Measurements from ENCODE around the gene PPP1R9A. TPM values are rescaled to one million over a fixed set of nuclear protein-coding genes. Genes with fewer than 3 reads are reported as not detected.
A peak's percentile ranks its signal among the peaks of the same experiment; 100 is the strongest.

The PPP1R9A gene
- total RNA-seq (2014; rRNA removed) = 5.9 and 9.5 TPM in 2 replicates
- Bru-seq, nascent RNA = percentile 71 among the genes with signal in this experiment
- percentile 61 among the genes with signal in this experiment for BruChase-seq, experiment 1, labeled RNA remaining after a 6-hour chase
- BruChase-seq, experiment 2, labeled RNA remaining after a 2-hour chase = percentile 74 among the genes with signal in this experiment
- long read RNA-seq, partial matches to known transcripts = 41 of 49 reads
- long read RNA-seq, other reads (novel, unspliced or antisense) = 8 of 49 reads

DNA sequence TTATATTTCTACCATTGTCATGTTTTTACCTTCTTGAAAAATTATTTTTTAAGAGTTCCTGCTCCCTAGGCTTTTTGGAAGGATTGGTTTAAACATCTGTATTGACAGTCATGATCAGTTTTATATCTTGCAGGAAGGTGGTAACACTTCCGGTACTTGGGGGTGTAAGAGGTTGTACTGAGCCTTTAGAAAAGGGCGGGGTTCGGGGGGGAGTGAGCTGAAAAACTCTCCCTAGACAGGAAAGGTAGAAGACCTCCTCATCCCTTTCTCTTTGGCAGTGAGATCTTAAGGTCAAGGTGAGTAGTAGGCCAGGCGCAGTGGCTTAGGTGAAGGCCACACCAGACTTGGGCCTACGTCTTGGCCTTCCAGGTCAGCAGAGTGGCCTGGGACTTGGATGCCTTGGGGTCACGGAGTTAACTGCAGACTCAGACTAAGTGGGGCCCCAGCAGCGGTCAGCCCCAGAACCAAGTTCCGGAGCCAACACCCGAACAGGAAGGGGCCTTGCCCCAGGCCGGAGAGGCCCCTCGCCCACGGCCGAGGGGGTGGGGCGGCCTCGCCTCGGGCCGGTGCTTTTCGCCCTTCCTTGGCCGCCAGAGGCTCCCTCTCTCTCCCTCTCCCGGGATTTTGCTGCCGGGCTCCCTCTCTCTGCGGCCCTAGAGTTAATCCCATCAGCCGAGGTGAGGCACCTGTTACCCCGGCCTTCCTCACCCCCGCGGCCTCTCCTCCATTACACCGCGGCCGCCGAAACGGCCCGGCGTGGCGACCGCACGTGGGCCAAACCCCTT lies at the start of gene PPP1R9A:
TSS of gene PPP1R9A (plus strand) at position 569 of the 785 bp plus-strand sequence. CDS start 2,520 bp downstream, outside the sequence.
- DNase-seq (peak; percentile 65), ATAC-seq (peak; percentile 80)
- H4K20me1 ChIP-seq (ENCODE audit: low read length) = no peaks in the 10 kb centered on the region
- no peak within 1 kb of the TSS for H3K27ac ChIP-seq (ENCODE audit: low read length)
- peak within 1 kb of the TSS; percentile 95 for H2AFZ ChIP-seq (ENCODE audit: low read length)
- peaks cover 10% of the 10 kb centered on the region for H3K4me1 ChIP-seq (ENCODE audit: insufficient read depth, low read length)
- H3K79me2 ChIP-seq (ENCODE audit: low read length) = 0 out of 2 replicates have a peak, but pooled peaks cover 8% of the 10 kb centered on the region
- H3K36me3 ChIP-seq (ENCODE audit: low read depth, low read length) = no peaks in the 10 kb centered on the region
- TSS peak; percentile 56 for BruUV-seq (replicated peaks)
- H3K27me3 ChIP-seq (ENCODE audit: low read length) = no peaks in the 10 kb centered on the region
- CTCF ChIA-PET = no interaction called here
- peak within 1 kb of the TSS; percentile 95 for H3K4me3 ChIP-seq (ENCODE audit: low read length)
- no peaks in the 10 kb centered on the region for H3K9me2 ChIP-seq (replicated peaks; ENCODE audit: low read length)
- no peaks in the 10 kb centered on the region for H3F3A ChIP-seq (ENCODE audit: low read length, unreplicated experiment)
- H3K9me3 ChIP-seq (ENCODE audit: low read length) = no peaks in the 10 kb centered on the region
- intact Hi-C loops (cut with micrococcal nuclease) = loop anchor here (2.0 to 10.0 kb wide), 4 partner anchors 195 to 568 kb away; no protein-coding TSS in a partner anchor
- peak within 1 kb of the TSS; percentile 98 for H3K4me2 ChIP-seq (ENCODE audit: low read length)
- POLR2A ChIA-PET (ENCODE audit: unreplicated experiment) = no interaction called here
- peak within 1 kb of the TSS; percentile 59 for H3K9ac ChIP-seq (ENCODE audit: low read length)
- TF ChIP-seq EZH2phosphoT487 (IDR thresholded peaks at IDR 0.05; ENCODE audit: borderline replicate concordance, low read length) = no peak
- TF ChIP-seq, protein P1, sequence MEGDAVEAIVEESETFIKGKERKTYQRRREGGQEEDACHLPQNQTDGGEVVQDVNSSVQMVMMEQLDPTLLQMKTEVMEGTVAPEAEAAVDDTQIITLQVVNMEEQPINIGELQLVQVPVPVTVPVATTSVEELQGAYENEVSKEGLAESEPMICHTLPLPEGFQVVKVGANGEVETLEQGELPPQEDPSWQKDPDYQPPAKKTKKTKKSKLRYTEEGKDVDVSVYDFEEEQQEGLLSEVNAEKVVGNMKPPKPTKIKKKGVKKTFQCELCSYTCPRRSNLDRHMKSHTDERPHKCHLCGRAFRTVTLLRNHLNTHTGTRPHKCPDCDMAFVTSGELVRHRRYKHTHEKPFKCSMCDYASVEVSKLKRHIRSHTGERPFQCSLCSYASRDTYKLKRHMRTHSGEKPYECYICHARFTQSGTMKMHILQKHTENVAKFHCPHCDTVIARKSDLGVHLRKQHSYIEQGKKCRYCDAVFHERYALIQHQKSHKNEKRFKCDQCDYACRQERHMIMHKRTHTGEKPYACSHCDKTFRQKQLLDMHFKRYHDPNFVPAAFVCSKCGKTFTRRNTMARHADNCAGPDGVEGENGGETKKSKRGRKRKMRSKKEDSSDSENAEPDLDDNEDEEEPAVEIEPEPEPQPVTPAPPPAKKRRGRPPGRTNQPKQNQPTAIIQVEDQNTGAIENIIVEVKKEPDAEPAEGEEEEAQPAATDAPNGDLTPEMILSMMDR (conservative IDR thresholded peaks at IDR 0.05; ENCODE audit: low read depth, low read length) = peak; percentile 53

DNA sequence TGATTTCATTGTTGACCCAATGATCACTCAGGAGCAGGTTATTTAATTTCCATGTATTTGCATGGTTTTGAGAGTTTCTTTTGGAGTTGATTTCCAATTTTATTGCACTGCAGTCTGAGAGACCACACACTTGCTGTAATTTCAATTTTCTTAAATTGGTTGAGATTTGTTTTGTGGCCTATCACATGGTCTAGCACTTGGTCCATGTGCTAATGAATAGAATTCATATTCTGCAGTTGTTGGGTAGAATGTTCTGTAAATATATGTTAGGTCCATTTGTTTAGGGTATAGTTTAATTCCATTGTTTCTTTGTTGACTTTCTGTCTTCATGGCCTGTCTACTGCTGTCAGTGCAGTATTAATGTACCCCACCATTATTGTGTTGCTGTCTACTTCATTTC lies 36.3 kb upstream of the PPP1R9A start:
- H4K20me1 ChIP-seq (ENCODE audit: low read length) = no peaks in the 10 kb centered on the region
- H3K9ac ChIP-seq (ENCODE audit: low read length) = no peak overlapping the region
- no TSS peak for BruUV-seq (replicated peaks)
- TF ChIP-seq EZH2 (IDR thresholded peaks at IDR 0.05; ENCODE audit: low read length, unreplicated experiment) = no peak
- TF ChIP-seq EZH2phosphoT487 (IDR thresholded peaks at IDR 0.05; ENCODE audit: borderline replicate concordance, low read length) = no peak
- TF ChIP-seq, protein P1 (conservative IDR thresholded peaks at IDR 0.05; ENCODE audit: low read depth, low read length) = no peak
- POLR2A ChIA-PET (ENCODE audit: unreplicated experiment) = no interaction called here
- ATAC-seq = no peak
- CTCF ChIA-PET = interaction anchor here (0.5 kb wide), 1 partner anchor 422 kb away, joined by 6 read pairs; no protein-coding TSS in a partner anchor
- H3K9me3 ChIP-seq (ENCODE audit: low read length) = no peaks in the 10 kb centered on the region
- H3K27ac ChIP-seq (ENCODE audit: low read length) = no peak overlapping the region
- intact Hi-C loops (cut with micrococcal nuclease) = no loop called here
- H3K79me2 ChIP-seq (ENCODE audit: low read length) = no peaks in the 10 kb centered on the region
- H3K4me2 ChIP-seq (ENCODE audit: low read length) = no peak overlapping the region
- no peaks in the 10 kb centered on the region for H3K27me3 ChIP-seq (ENCODE audit: low read length)
- H3K36me3 ChIP-seq (ENCODE audit: low read depth, low read length) = no peaks in the 10 kb centered on the region
- DNase-seq = no peak
- H2AFZ ChIP-seq (ENCODE audit: low read length) = no peak overlapping the region
- no peaks in the 10 kb centered on the region for H3K9me2 ChIP-seq (replicated peaks; ENCODE audit: low read length)
- no peak overlapping the region for H3K4me3 ChIP-seq (ENCODE audit: low read length)
- H3F3A ChIP-seq (ENCODE audit: low read length, unreplicated experiment) = no peaks in the 10 kb centered on the region
- no peaks in the 10 kb centered on the region for H3K4me1 ChIP-seq (ENCODE audit: insufficient read depth, low read length)

Measured in PC-3 (cell line).